Testis (tissue), 2 donors: ENCODE data around the gene LUC7L2.

Experiments used
- POLR2A ChIP-seq: fragments of 450-650 bp; IDR thresholded peaks from one replicate; pipeline ENCODE4 v1.6.1; 2017; ENCODE audit warnings: antibody characterized with exemption, mild to moderate bottlenecking, moderate library complexity
- TF ChIP-seq, protein P1 (sequence below), 3 experiments: fragments of 450-650 bp in 2 of 3; fragments of 200-600 bp in 1 of 3; sonication (generic) in 1 of 3; IDR thresholded peaks; one replicate each; pipeline ENCODE4 v1.5.1; 2016 to 2019; ENCODE audit warnings: antibody characterized with exemption in 3 of 3, mild to moderate bottlenecking in 2 of 3, moderate library complexity in 1 of 3

DNA sequence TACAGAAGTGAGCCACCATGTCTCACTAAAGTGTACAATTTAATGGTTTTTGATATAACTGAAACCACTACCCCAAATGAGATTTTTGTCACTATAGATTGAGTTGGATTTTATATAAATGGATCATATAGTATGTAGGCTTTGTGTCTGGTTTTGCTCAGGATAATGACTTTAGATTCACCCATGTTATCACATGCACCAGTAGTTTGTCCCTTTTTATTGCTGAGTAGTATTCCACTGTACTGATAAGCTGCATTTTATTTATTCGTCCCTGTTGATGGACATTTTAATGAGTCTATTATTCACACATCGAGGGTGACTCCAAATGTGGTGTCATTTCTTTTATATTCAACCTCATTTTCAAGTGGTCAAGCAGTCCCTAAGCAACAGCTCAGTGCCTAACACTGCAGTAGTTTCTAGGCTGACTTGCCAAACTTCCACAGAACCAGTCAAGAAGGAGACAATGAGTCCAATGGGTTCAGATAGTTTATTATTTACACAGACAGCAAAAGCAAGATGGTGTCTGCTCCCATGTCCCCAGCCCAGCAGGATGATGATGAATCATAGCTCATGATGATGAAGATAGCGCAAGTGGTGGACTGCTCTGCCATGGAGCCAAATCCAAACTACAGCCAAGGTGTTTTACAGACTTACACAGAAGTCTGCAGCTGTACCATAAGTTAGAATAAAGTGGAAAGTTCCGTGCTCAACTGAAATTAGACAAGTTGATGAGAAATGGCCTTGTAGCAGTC, 25.1 kb upstream of the LUC7L2 start:
- TF ChIP-seq, protein P1, sequence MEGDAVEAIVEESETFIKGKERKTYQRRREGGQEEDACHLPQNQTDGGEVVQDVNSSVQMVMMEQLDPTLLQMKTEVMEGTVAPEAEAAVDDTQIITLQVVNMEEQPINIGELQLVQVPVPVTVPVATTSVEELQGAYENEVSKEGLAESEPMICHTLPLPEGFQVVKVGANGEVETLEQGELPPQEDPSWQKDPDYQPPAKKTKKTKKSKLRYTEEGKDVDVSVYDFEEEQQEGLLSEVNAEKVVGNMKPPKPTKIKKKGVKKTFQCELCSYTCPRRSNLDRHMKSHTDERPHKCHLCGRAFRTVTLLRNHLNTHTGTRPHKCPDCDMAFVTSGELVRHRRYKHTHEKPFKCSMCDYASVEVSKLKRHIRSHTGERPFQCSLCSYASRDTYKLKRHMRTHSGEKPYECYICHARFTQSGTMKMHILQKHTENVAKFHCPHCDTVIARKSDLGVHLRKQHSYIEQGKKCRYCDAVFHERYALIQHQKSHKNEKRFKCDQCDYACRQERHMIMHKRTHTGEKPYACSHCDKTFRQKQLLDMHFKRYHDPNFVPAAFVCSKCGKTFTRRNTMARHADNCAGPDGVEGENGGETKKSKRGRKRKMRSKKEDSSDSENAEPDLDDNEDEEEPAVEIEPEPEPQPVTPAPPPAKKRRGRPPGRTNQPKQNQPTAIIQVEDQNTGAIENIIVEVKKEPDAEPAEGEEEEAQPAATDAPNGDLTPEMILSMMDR (IDR thresholded peaks at IDR 0.05) = no peak
- no peak for TF ChIP-seq POLR2A
